Cerebellar nuclear complex (tissue), 1 donor: ENCODE results near the gene MAN1A2.

Experiments
- DNase-seq, 2 experiments: peaks; one replicate each; lab custom pipeline; 2025; lab: John Stamatoyannopoulos, UW

MAN1A2 gene

GRCh38 chr1:117359561-117360289, 7.5 kb upstream of the MAN1A2 start:
- DNase-seq = no peak

DNA sequence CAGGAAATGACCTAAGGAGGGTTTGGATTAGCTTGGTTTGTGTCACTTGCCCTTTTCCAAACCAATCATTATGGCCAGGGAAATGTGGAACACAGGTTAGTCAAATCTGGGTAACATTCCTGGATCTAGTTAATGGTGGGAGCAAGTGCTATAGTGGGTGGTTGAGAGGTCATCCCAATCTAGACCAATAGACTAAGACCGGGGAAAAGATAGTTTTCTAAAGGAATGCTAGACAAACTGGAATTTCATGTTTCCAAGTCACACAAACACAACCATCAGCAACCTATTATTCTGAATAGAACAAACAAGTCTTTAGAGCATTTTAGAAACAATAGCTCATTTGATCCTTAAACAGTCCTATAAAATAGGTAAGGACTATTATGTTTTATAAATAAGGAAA, 4.3 kb upstream of the MAN1A2 start:
- no peak for DNase-seq

- DNase-seq = no peak
These were observed 3.6 kb upstream of the MAN1A2 start for GRCh38 chr1:117363571-117364048.

DNA sequence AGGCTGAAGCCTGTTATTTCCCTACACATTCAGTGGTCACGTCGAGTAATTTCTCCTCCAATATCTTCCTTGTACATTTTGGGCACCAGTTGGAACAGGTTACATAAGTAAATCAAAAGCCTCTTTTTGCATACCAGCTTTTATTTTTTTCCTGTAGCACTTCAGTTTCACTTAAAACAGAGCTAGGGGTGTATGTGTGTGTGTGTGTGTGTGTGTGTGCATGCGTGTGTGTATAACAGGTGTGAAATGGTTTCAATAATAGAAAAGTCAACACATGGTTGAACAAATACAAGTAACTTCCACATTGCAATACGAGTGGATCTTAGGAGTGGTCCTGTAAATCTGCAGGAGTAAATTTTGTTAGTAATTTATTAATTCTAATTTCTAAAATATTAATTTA, 3.0 kb upstream of the MAN1A2 start:
- no peak for DNase-seq

DNA sequence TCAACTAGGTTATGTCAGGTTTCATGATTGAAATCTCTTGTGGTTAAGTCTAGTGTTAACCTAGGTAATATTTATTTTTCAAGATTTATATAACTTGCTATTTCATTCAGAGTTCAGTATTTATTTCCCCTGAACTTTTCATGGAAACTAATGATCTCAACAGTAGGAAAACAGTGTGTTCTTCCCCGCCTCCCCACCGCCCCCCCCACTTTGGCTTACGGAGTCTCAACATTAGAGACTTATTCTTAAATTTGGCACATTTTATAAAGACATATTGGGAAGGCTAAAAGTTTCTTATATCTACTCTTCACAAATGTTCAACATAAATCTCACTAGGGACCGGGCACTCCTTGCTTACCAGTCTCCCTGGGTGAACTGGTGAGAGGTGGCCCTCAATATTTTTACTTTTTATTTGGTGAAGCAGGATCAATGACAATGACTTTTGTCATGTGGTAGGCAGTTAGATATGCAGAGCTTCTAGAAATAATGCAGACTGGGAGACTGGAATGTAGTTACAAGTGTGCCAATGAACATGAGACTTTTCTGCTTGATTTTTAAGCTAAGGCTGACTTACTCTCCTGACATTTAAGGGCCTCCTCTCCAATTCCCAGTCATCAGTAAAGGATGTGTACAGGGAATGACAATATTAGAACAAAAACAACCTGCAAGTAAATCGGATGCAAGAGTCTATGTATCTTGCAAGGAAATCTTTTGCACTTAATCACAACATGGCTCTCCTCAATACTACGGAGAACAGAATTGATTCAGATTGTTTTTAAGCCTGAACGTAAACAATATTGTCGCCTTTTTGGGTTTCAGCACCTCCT, 1.7 kb upstream of the MAN1A2 start:
- DNase-seq = no peak

DNA sequence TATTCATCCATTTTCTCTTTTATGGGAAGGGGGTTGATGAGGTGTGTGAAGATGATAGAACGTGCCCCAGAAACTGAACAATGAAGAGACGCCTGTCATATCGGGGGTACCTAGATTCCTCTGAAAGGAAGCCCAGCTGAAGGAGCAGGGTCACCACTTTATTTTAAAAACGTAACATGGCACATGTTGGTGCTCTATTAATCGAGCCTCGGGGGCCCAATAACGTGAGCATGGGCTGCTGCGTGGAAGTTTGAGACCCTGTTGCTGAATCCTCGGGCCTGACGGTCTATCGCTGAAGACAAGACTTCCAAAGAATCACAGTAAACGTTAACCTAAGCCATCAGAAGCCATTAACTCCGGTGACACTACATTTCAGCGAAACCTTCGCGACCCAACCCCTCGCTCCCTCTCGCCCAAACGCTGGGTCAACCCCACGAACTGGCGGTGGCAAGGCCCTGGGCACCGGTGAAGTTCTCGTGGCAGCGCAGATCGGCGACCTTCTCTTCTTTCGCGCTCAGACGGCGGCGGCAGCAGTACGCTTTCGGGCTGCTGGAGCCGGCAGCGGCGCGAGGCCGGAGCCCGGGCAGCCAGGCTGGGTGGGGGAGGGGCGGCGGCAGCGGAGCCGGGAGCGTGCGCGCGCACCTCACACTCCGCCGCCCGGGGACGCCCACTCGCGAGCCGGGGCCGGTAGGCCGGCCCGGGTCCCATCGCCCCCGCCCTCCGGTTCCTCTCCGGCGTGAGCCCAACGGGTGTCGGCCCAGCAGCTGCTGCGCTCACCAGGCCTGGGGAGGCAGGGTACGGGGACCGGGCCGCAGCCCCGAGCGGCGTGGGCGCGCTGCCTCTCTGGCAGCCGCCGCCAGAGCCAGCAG, 838 bp upstream of the MAN1A2 start:
- DNase-seq = no peak

- no peak for DNase-seq
These were observed 1.2 kb downstream of the MAN1A2 start for GRCh38 chr1:117368116-117369108.

DNA sequence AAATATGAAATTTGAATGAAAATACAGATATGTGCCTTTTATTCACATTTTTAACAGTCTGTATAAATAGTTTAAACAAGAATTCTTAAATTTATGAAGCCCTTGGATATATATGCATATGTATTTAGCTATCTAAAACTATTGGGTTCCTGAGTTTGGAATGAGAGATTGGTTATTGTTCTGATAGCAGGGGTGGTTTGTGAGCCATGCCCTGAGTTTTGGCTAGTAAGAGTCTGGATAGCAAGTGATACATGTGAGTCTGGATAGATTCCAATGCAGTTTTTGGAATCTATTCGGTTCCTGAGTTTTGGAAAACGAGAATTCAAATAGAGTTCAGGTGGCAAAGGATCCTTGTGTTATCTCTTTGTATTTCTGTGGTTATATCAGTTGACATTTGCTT, 2.8 kb downstream of the MAN1A2 start:
- no peak for DNase-seq

DNA sequence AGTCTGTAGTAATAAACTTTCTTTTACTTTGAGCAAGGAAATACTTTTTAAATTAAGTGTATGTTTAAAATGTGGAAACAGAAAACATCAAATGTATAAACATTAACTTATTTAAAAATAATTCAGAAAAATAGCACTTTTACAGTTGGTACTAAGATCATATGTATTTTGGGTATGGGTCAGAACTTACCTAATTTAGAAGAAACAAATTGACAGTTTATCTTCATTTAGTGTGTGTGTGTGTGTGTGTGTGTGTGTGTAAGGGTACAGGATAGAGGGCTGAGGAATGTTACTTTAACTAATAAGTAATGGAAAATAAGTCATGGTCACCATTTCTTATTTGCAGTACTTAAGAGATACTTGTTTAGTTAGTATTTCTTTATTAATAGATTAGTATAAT, 3.3 kb downstream of the MAN1A2 start:
- no peak for DNase-seq

- no peak for DNase-seq
These were observed 4.3 kb downstream of the MAN1A2 start for GRCh38 chr1:117371441-117372151.

- no peak for DNase-seq
These were observed 5.7 kb downstream of the MAN1A2 start for GRCh38 chr1:117372863-117373412.

DNA sequence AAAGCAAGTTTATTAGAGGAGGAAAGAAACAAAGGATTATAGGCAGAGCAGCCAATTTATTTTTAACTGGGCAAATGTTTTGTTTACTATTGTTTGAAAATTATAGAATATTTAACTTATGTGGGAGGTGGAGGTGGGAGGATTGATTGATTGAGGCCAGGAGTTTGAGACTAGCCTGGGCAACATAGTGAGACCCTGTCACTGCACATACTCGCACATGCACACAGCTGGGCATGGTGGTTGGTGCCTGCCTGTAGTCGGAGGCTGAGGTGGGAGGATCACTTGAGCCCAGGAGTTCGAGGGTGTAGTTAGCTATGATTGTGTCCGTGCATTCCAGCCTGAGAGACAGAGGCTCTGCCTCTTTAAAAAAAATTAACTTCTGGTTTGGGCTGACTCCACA, 6.7 kb downstream of the MAN1A2 start:
- DNase-seq = no peak

- DNase-seq = no peak
These were observed 8.1 kb downstream of the MAN1A2 start for GRCh38 chr1:117375327-117375726.

- DNase-seq = no peak
These were observed 19.9 kb downstream of the MAN1A2 start for GRCh38 chr1:117387060-117387633.

- DNase-seq = no peak
These were observed 21.1 kb downstream of the MAN1A2 start for GRCh38 chr1:117388328-117388727.

- DNase-seq = no peak
These were observed 22.0 kb downstream of the MAN1A2 start for GRCh38 chr1:117389284-117389683.

- no peak for DNase-seq
These were observed 22.5 kb downstream of the MAN1A2 start for GRCh38 chr1:117389779-117390178.

DNA sequence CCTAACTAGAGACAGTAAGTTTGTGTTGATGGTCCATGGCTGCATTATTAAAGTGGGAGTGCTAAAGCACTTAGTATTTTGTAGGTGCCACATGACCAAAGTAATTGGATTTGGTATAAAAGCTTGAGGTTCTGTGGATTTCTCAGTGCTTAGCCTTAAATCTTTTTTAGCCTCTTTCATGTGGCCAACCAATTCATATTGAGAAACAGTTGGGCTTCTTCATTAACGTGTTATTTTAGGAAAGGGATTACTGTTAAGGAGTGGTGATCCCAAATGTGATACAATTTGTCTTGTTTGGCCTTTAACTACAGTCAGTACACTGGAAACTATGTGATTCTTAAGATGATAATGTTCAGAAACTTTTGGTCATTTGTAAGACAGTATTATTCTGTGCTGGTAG, 25.5 kb downstream of the MAN1A2 start:
- DNase-seq = no peak

DNA sequence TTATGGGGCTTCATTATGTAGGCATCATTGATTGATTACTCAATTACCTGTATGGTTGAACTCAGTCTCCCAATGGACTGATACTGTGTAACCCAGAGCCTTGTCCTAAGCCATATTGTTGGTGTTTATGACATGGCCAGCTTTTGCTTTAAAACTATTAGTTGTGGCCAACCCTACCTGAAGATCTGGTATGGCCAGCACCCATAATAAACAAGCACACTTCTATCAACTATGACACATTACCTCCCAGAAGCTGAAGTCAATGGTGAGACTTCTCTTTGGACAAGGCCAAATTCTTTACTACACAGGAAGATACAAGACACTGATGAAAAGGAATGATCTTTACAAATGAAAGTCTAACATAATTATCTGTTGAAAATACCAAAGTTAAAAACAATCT, 28.8 kb downstream of the MAN1A2 start:
- DNase-seq = no peak

GRCh38 chr1:117396636-117397035, 29.4 kb downstream of the MAN1A2 start:
- no peak for DNase-seq
